Neural progenitor cell (in vitro differentiated cells): ENCODE results near the gene FAM78B.

ENCODE experiments used
- EZH2 ChIP-seq: fragments of 200-600 bp; sonication (generic); IDR thresholded peaks from 2 replicates; pipeline ENCODE4 v1.6.1; 2017; ENCODE audit warnings: antibody characterized with exemption, mild to moderate bottlenecking, moderate library complexity
- EZH2phosphoT487 ChIP-seq: fragments of 200-600 bp; sonication (generic); IDR thresholded peaks from 2 replicates; pipeline ENCODE4 v1.6.1; 2017; ENCODE audit warnings: antibody characterized with exemption
- TF ChIP-seq, protein P1 (sequence below): fragments of 200-600 bp; sonication (generic); IDR thresholded peaks from 2 replicates; pipeline ENCODE4 v1.5.1; 2017; ENCODE audit warnings: antibody characterized with exemption, mild to moderate bottlenecking

- TF ChIP-seq, protein P1, sequence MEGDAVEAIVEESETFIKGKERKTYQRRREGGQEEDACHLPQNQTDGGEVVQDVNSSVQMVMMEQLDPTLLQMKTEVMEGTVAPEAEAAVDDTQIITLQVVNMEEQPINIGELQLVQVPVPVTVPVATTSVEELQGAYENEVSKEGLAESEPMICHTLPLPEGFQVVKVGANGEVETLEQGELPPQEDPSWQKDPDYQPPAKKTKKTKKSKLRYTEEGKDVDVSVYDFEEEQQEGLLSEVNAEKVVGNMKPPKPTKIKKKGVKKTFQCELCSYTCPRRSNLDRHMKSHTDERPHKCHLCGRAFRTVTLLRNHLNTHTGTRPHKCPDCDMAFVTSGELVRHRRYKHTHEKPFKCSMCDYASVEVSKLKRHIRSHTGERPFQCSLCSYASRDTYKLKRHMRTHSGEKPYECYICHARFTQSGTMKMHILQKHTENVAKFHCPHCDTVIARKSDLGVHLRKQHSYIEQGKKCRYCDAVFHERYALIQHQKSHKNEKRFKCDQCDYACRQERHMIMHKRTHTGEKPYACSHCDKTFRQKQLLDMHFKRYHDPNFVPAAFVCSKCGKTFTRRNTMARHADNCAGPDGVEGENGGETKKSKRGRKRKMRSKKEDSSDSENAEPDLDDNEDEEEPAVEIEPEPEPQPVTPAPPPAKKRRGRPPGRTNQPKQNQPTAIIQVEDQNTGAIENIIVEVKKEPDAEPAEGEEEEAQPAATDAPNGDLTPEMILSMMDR = no peak
- TF ChIP-seq EZH2phosphoT487 (no peak), EZH2 (no peak)
Measured at GRCh38 chr1:166031932-166032571, 134.7 kb downstream of the FAM78B start.
